Measurements from ENCODE around the gene UBASH3A.

- no peak for TF ChIP-seq EZH2 (IDR thresholded peaks at IDR 0.05; ENCODE audit: borderline replicate concordance, low read length)
- TF ChIP-seq, protein P1, sequence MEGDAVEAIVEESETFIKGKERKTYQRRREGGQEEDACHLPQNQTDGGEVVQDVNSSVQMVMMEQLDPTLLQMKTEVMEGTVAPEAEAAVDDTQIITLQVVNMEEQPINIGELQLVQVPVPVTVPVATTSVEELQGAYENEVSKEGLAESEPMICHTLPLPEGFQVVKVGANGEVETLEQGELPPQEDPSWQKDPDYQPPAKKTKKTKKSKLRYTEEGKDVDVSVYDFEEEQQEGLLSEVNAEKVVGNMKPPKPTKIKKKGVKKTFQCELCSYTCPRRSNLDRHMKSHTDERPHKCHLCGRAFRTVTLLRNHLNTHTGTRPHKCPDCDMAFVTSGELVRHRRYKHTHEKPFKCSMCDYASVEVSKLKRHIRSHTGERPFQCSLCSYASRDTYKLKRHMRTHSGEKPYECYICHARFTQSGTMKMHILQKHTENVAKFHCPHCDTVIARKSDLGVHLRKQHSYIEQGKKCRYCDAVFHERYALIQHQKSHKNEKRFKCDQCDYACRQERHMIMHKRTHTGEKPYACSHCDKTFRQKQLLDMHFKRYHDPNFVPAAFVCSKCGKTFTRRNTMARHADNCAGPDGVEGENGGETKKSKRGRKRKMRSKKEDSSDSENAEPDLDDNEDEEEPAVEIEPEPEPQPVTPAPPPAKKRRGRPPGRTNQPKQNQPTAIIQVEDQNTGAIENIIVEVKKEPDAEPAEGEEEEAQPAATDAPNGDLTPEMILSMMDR (IDR thresholded peaks at IDR 0.05; ENCODE audit: low read length) = no peak
Measured at GRCh38 chr21:42369821-42370220, 33.9 kb upstream of the UBASH3A start.
